Activated T-helper 2 cell treated with anti-CD3 and anti-CD28 coated beads, Interferon-gamma antibody, Interleukin-2, Interleukin-4, amounts not matched to agents 10 μg/mL and 5 μg/mL and 100 μg/mL, durations not matched to agents 14 hours and 24 hours and 36 hours (primary cell): Measurements from ENCODE around the gene POU5F1. TPM values are rescaled to one million over a fixed set of nuclear protein-coding genes. Genes with fewer than 3 reads are reported as not detected.

ENCODE experiments used
- DNase-seq: peaks from one replicate; pipeline ENCODE4 v3.0.0; 2021; ENCODE audit warnings: low spot score
- H3K27ac Mint-ChIP-seq: one replicate; pipeline ENCODE4 v1.8.0; 2021; ENCODE audit warnings: mixed read lengths
- H3K27me3 Mint-ChIP-seq: one replicate; pipeline ENCODE4 v1.8.0; 2021; ENCODE audit warnings: low read depth, mixed read lengths
- H3K36me3 Mint-ChIP-seq: one replicate; pipeline ENCODE4 v1.8.0; 2021; ENCODE audit warnings: low read depth, mixed read lengths
- H3K4me1 Mint-ChIP-seq: one replicate; pipeline ENCODE4 v1.8.0; 2021; ENCODE audit warnings: low read depth, mixed read lengths
- H3K4me3 Mint-ChIP-seq: one replicate; pipeline ENCODE4 v1.8.0; 2021; ENCODE audit warnings: low read depth, mild to moderate bottlenecking, moderate library complexity, mixed read lengths
- H3K9me3 Mint-ChIP-seq: one replicate; pipeline ENCODE4 v1.8.0; 2021; ENCODE audit warnings: mixed read lengths
- intact Hi-C: fragments of 100-400 bp; cut with micrococcal nuclease; formaldehyde crosslinking; loops from one replicate; pipeline ENCODE4 v1.15.1; 2023
- total RNA-seq: library from RNA; stranded (reverse); gene quantifications from 2 replicates; pipeline ENCODE4 v1.2.3, GENCODE V29; 2022

The POU5F1 gene
- total RNA-seq, 1 donor from 2014 or later: not detected

GRCh38 chr6:31158863-31159855, 11.3 kb downstream of the POU5F1 start:
- peak; percentile 28 for DNase-seq
- peaks cover 34% of the 10 kb centered on the region for H3K4me1 Mint-ChIP-seq
- peak overlapping the region; percentile 92 for H3K4me3 Mint-ChIP-seq
- H3K27me3 Mint-ChIP-seq: no peaks in the 10 kb centered on the region
- H3K9me3 Mint-ChIP-seq: no peaks in the 10 kb centered on the region
- peak overlapping the region; percentile 87 for H3K27ac Mint-ChIP-seq
- intact Hi-C loops: loop anchor here (1.0 to 2.0 kb wide), 3 partner anchors 22 to 113 kb away; partner anchors contain the start of gene HLA-C
- peaks cover 73% of the 10 kb centered on the region for H3K36me3 Mint-ChIP-seq

DNA sequence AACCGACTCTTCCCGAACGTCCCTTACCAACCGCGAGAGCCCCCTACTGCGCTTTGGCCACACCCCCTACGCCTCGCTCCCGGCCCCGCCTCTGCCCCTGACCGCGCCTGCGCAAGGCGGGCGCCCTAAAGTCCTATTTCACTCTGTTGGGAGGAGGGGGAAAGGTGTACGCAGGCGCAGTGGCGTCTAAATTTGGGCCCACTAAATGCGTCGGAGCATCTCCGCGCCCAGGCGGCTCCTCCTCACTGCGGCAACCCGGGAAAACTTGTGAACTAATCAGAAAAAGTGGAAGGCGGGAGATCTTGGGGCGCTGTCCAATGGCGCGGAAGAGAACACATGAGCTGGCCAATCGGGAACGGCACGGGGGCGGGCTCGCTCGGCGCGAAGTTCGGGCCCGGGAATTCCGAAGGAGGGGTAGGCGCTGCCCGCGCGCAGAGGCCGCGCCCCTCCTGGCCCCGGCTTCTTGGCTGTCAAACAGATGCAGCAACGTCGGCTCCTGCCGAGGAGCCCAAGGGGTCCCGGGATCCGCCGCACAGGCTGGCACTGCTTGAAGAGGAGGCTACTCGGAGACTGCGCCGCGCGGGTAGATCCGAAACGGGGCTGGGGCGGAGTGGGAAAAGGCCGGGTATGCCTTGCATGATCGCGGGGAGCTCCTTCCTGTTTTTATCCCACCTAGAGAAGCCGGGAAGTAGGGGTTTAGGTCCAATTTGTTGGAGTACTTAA, 12.2 kb downstream of the POU5F1 start, which contains the start of gene TCF19:
TSS of gene TCF19 (plus strand) at position 450 of the 723 bp plus-strand sequence. CDS start 881 bp downstream, outside the sequence.
- Mint-ChIP-seq H3K4me3 (peak within 1 kb of the TSS; percentile 92), H3K27me3 (no peaks in the 10 kb centered on the region), H3K4me1 (peaks cover 32% of the 10 kb centered on the region), H3K27ac (peak within 1 kb of the TSS; percentile 87), H3K36me3 (peaks cover 64% of the 10 kb centered on the region), H3K9me3 (no peaks in the 10 kb centered on the region)
- peak; percentile 99 for DNase-seq
- intact Hi-C loops: loop anchor here (1.0 to 2.0 kb wide), 3 partner anchors 22 to 114 kb away; partner anchors contain the start of gene HLA-C

DNA sequence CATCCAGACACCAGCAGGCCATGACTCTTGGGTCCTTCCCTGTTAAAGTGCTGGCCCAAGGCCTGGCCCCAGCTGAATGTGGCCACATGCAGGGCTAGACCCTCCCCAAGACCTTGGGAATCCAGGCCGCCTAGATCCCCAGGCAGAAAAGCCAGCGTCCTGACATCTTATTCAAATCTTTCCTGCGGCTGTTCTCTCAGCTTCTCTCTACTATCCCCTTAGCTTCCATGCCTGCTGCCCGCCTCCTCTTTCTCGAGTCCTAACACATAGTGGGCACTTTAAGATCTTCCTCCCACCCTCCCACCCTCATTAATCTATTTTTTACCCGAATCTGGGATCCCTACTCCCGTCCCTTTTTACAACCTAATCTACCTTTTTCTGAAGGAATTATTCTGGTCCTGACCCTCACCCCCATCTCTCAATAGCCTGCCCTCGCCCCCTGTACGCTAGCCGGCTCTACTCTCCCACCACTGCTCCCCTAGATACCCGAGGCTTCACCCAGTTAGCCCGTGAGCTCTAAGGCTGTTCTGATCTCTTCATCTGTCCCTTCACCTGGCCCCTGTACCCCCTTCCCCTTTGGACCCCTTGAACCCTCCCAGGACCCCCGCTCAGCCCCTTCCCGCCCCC, 12.9 kb downstream of the POU5F1 start, which contains the start of gene CCHCR1:
TSS of gene CCHCR1 (minus strand) at position 290 of the 627 bp plus-strand sequence. CDS start at position 88, 202 bp downstream.
- Mint-ChIP-seq H3K27ac (peak within 1 kb of the TSS; percentile 87), H3K4me3 (peak within 1 kb of the TSS; percentile 92), H3K27me3 (no peaks in the 10 kb centered on the region), H3K9me3 (no peaks in the 10 kb centered on the region), H3K36me3 (peaks cover 57% of the 10 kb centered on the region), H3K4me1 (peaks cover 28% of the 10 kb centered on the region)
- intact Hi-C loops: loop anchor here (1.0 to 2.0 kb wide), 3 partner anchors 21 to 115 kb away; partner anchors contain the start of gene HLA-C
- no peak for DNase-seq

GRCh38 chr6:31156641-31157040, 13.8 kb downstream of the POU5F1 start:
- Mint-ChIP-seq H3K27me3 (no peaks in the 10 kb centered on the region), H3K4me1 (peaks cover 24% of the 10 kb centered on the region), H3K27ac (no peak overlapping the region), H3K4me3 (peak overlapping the region; percentile 92), H3K36me3 (peaks cover 48% of the 10 kb centered on the region), H3K9me3 (no peaks in the 10 kb centered on the region)
- intact Hi-C loops: no loop called here
- no peak for DNase-seq

DNA sequence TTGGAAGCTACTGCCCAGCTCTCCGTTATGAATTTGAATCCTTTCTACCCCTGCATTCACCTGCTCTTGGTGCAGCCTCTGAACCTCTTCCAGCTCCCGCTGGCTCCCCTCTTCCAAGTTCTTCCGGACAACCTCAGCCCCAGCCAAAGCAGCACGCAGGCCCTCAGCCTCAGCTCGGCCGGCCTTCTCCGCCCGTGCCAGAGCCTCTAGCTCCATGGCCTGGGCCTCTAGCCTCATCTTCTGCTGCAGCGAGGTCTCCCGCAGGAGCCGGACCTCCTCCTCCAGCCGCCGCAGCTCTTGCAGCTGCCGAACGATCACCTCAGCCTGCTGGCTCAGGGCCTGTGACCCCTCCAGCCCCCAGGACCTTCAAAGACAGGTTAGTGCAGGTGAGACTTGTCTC, 16.0 kb downstream of the POU5F1 start:
- Mint-ChIP-seq H3K27ac (no peak overlapping the region), H3K27me3 (no peaks in the 10 kb centered on the region), H3K4me1 (peaks cover 14% of the 10 kb centered on the region), H3K36me3 (peaks cover 46% of the 10 kb centered on the region), H3K4me3 (no peak overlapping the region), H3K9me3 (no peaks in the 10 kb centered on the region)
- no peak for DNase-seq
- intact Hi-C loops: no loop called here

DNA sequence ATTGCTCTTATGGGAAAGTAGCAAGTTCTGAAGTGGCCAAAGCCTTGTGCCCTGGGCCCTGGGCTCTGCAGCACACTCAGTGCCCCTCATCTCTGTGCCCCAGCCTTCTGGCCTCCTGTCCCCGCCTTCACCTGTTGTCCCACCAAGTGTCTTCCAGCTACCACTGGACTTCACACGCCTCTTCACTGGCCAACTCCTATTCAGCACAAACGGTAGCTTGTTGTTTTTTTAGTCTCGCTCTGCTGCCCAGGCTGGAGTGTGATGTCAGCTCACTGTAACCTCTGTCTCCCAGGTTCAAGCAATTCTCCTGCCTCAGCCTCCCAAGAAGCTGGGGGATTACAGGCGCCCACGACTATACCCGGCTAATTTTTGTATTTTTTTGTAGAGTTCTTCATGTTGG, 17.7 kb downstream of the POU5F1 start:
- intact Hi-C loops: no loop called here
- DNase-seq: no peak
- H3K9me3 Mint-ChIP-seq: no peaks in the 10 kb centered on the region
- H3K27ac Mint-ChIP-seq: no peak overlapping the region
- no peaks in the 10 kb centered on the region for H3K27me3 Mint-ChIP-seq
- peaks cover 14% of the 10 kb centered on the region for H3K4me1 Mint-ChIP-seq
- no peak overlapping the region for H3K4me3 Mint-ChIP-seq
- H3K36me3 Mint-ChIP-seq: peaks cover 32% of the 10 kb centered on the region

- Mint-ChIP-seq H3K9me3 (no peaks in the 10 kb centered on the region), H3K36me3 (peaks cover 26% of the 10 kb centered on the region), H3K27me3 (no peaks in the 10 kb centered on the region), H3K4me1 (no peaks in the 10 kb centered on the region), H3K4me3 (no peak overlapping the region), H3K27ac (no peak overlapping the region)
- no peak for DNase-seq
- intact Hi-C loops: no loop called here
Measured at GRCh38 chr6:31149827-31150447, 20.5 kb downstream of the POU5F1 start.

DNA sequence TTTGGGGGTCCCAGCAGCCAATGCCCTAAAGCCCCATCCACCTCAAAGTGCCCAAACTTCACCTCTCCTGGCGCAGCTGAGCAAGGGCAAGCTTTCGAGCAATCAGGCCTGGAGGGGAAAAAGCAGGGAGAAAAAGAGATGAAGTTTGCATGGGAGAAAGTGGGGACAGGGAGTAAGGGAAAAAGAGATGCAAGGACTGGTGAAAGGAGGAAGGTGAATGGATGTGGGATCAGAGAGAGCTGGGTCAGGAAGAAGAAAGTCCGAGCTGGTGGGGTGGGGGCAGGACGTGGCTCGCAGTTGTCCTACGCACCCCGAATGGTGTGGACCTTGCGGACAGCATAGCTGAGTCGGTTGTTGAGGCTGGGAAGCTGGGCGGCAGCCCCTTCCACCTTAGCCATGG, 25.1 kb downstream of the POU5F1 start:
- H3K36me3 Mint-ChIP-seq: peaks cover 17% of the 10 kb centered on the region
- DNase-seq: no peak
- H3K9me3 Mint-ChIP-seq: no peaks in the 10 kb centered on the region
- H3K27me3 Mint-ChIP-seq: no peaks in the 10 kb centered on the region
- no peak overlapping the region for H3K27ac Mint-ChIP-seq
- H3K4me1 Mint-ChIP-seq: no peaks in the 10 kb centered on the region
- no peak overlapping the region for H3K4me3 Mint-ChIP-seq
- intact Hi-C loops: no loop called here

GRCh38 chr6:31144970-31145340, 25.5 kb downstream of the POU5F1 start:
- Mint-ChIP-seq H3K27ac (no peak overlapping the region), H3K36me3 (peaks cover 15% of the 10 kb centered on the region), H3K27me3 (no peaks in the 10 kb centered on the region), H3K4me1 (no peaks in the 10 kb centered on the region), H3K4me3 (no peak overlapping the region), H3K9me3 (no peaks in the 10 kb centered on the region)
- intact Hi-C loops: no loop called here
- no peak for DNase-seq

DNA sequence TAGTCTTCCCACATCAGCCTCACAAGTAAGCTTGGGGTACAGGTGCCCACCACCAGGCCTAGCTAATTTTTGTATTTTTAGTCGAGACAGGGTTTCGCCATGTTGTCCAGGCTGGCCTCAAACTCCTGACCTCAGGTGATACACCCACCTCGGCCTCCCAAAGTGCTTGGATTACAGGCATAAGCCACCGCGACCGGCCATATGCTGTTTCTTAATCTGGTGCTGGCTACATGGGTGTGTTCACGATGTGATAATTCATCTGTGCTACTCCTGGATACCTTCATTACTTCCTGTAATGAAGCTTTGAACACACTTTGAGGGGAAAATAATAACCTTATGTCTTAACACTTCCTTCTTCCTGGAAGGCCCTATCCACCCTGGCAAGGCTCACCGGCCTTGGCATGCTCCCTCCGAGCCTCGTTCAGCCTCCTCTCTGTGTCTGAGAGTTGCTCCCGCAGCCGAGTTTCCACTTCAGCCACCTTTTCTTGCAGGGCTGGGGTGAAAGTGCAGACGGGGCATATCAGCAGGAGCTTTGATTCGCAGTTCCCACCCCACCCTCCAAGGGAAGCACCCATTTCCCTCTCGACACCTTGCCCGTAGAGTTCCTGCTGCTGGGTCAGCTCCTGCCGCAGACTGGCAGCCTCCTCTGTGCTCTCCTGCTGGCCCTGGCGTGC, 26.0 kb downstream of the POU5F1 start:
- H3K9me3 Mint-ChIP-seq: no peaks in the 10 kb centered on the region

DNA sequence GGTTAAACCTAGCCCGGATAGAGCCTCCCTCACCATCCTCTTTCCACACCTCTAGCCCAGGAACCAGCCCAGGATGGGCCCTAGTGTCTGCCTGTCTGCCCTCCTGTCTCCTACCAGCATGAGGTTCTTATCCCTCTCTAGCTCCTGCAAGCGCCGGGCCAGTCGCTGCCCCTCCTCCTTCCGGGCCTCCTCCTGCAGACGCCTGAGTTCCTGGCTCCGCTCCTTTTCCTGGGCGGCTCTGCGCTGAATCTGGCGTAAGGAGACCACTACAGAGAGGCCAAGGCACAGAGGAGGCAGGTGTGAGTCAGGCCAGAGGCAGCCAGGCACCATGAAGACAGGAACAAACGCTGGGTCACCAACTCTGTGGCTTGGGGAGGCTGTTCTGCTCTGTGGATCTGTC, 27.3 kb downstream of the POU5F1 start:
- intact Hi-C loops: no loop called here
- DNase-seq: no peak
- Mint-ChIP-seq H3K4me3 (no peak overlapping the region), H3K27ac (no peak overlapping the region), H3K27me3 (no peaks in the 10 kb centered on the region), H3K36me3 (peaks cover 12% of the 10 kb centered on the region), H3K4me1 (no peaks in the 10 kb centered on the region), H3K9me3 (no peaks in the 10 kb centered on the region)

More for the DNA sequence above, 26.0 kb downstream of the POU5F1 start:
- Mint-ChIP-seq H3K4me3 (no peak overlapping the region), H3K27ac (no peak overlapping the region), H3K27me3 (no peaks in the 10 kb centered on the region), H3K36me3 (peaks cover 12% of the 10 kb centered on the region), H3K4me1 (no peaks in the 10 kb centered on the region)
- DNase-seq: no peak
- intact Hi-C loops: no loop called here
